Measurements from ENCODE around the gene SUMF1.

Gene SUMF1

DNA sequence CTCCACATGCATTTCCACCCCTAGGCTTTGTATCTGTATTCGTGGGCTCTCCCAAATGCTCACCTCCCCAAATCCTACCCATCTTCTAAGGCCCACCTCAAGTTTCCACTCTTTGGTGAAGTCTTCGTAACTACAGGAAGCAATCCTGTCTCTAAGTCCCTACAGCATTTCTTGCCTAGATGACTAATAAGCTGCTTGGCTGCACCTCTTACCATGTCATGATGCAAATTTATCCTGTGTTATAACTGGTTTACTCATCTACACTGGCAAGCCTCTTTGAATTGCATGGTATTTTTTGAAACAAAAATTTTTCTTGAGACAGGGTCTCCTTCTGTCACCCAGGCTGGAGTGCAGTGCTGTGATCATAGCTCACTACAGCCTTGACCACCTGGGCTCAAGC lies 90.6 kb downstream of the SUMF1 start:
- peaks cover 11% of the 10 kb centered on the region for H3K4me1 ChIP-seq (ENCODE audit: control insufficient read depth, insufficient read depth, low read length)
- H3K4me3 ChIP-seq (ENCODE audit: low read depth, low read length) = no peak overlapping the region
- H3K27ac ChIP-seq (ENCODE audit: low read depth, low read length) = no peak overlapping the region
- H3K36me3 ChIP-seq (ENCODE audit: control insufficient read depth, insufficient read depth, low read length) = no peaks in the 10 kb centered on the region
- no peak overlapping the region for H3K9ac ChIP-seq (ENCODE audit: low read depth, low read length)
- no peaks in the 10 kb centered on the region for H3K9me3 ChIP-seq (ENCODE audit: control insufficient read depth, insufficient read depth, low read length)
- H3K27me3 ChIP-seq (ENCODE audit: control insufficient read depth, insufficient read depth, low read length) = no peaks in the 10 kb centered on the region

- H3K4me3 ChIP-seq (ENCODE audit: low read depth, low read length) = no peak overlapping the region
- no peak overlapping the region for H3K27ac ChIP-seq (ENCODE audit: low read depth, low read length)
- no peaks in the 10 kb centered on the region for H3K9me3 ChIP-seq (ENCODE audit: control insufficient read depth, insufficient read depth, low read length)
- no peaks in the 10 kb centered on the region for H3K27me3 ChIP-seq (ENCODE audit: control insufficient read depth, insufficient read depth, low read length)
- no peak overlapping the region for H3K9ac ChIP-seq (ENCODE audit: low read depth, low read length)
- H3K4me1 ChIP-seq (ENCODE audit: control insufficient read depth, insufficient read depth, low read length) = peaks cover 11% of the 10 kb centered on the region
- no peaks in the 10 kb centered on the region for H3K36me3 ChIP-seq (ENCODE audit: control insufficient read depth, insufficient read depth, low read length)
These were observed 91.2 kb downstream of the SUMF1 start for GRCh38 chr3:4375911-4376310.

DNA sequence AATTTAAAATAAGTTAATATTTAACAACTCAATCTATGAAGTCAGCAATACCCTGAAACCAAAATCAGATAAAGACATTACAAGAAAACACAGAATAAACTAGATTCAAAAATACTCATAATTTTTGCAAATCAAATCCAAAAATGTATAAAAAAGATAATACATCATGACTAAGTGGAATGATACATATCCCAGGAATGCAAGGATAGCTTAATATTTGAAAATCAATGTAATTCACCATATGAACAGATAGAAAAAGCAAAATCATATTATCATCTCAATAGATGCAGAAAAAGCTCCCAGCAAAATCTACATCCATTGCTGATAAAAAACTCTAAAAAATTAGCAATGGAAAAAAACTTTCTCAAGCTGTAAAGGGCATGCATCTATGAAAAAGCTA lies 93.4 kb downstream of the SUMF1 start:
- no peaks in the 10 kb centered on the region for H3K27me3 ChIP-seq (ENCODE audit: control insufficient read depth, insufficient read depth, low read length)
- no peak overlapping the region for H3K27ac ChIP-seq (ENCODE audit: low read depth, low read length)
- H3K4me1 ChIP-seq (ENCODE audit: control insufficient read depth, insufficient read depth, low read length) = peaks cover 11% of the 10 kb centered on the region
- H3K9me3 ChIP-seq (ENCODE audit: control insufficient read depth, insufficient read depth, low read length) = no peaks in the 10 kb centered on the region
- no peak overlapping the region for H3K4me3 ChIP-seq (ENCODE audit: low read depth, low read length)
- H3K9ac ChIP-seq (ENCODE audit: low read depth, low read length) = no peak overlapping the region
- H3K36me3 ChIP-seq (ENCODE audit: control insufficient read depth, insufficient read depth, low read length) = no peaks in the 10 kb centered on the region

- Histone ChIP-seq H3K4me1 (ENCODE audit: control insufficient read depth, insufficient read depth, low read length) (no peaks in the 10 kb centered on the region), H3K27me3 (ENCODE audit: control insufficient read depth, insufficient read depth, low read length) (no peaks in the 10 kb centered on the region), H3K27ac (ENCODE audit: low read depth, low read length) (no peak overlapping the region), H3K36me3 (ENCODE audit: control insufficient read depth, insufficient read depth, low read length) (no peaks in the 10 kb centered on the region), H3K9ac (ENCODE audit: low read depth, low read length) (no peak overlapping the region), H3K9me3 (ENCODE audit: control insufficient read depth, insufficient read depth, low read length) (no peaks in the 10 kb centered on the region), H3K4me3 (ENCODE audit: low read depth, low read length) (no peak overlapping the region)
These were observed 104.5 kb downstream of the SUMF1 start for GRCh38 chr3:4362523-4362922.

- Histone ChIP-seq H3K27me3 (ENCODE audit: control insufficient read depth, insufficient read depth, low read length) (no peaks in the 10 kb centered on the region), H3K27ac (ENCODE audit: low read depth, low read length) (no peak overlapping the region), H3K4me3 (ENCODE audit: low read depth, low read length) (no peak overlapping the region)
These were observed 106.3 kb downstream of the SUMF1 start for GRCh38 chr3:4360817-4361216.

GRCh38 chr3:4359805-4360502 lies 107.1 kb downstream of the SUMF1 start:
- Histone ChIP-seq H3K36me3 (ENCODE audit: control insufficient read depth, insufficient read depth, low read length) (no peaks in the 10 kb centered on the region), H3K27ac (ENCODE audit: low read depth, low read length) (no peak overlapping the region), H3K9me3 (ENCODE audit: control insufficient read depth, insufficient read depth, low read length) (no peaks in the 10 kb centered on the region), H3K27me3 (ENCODE audit: control insufficient read depth, insufficient read depth, low read length) (no peaks in the 10 kb centered on the region), H3K4me3 (ENCODE audit: low read depth, low read length) (no peak overlapping the region), H3K4me1 (ENCODE audit: control insufficient read depth, insufficient read depth, low read length) (no peaks in the 10 kb centered on the region; the same call in 1 of the 2 replicates), H3K9ac (ENCODE audit: low read depth, low read length) (no peak overlapping the region)

More at GRCh38 chr3:4360817-4361216, 106.3 kb downstream of the SUMF1 start:
- Histone ChIP-seq H3K9ac (ENCODE audit: low read depth, low read length) (no peak overlapping the region), H3K36me3 (ENCODE audit: control insufficient read depth, insufficient read depth, low read length) (no peaks in the 10 kb centered on the region), H3K9me3 (ENCODE audit: control insufficient read depth, insufficient read depth, low read length) (no peaks in the 10 kb centered on the region), H3K4me1 (ENCODE audit: control insufficient read depth, insufficient read depth, low read length) (no peaks in the 10 kb centered on the region; the same call in 1 of the 2 replicates)

DNA sequence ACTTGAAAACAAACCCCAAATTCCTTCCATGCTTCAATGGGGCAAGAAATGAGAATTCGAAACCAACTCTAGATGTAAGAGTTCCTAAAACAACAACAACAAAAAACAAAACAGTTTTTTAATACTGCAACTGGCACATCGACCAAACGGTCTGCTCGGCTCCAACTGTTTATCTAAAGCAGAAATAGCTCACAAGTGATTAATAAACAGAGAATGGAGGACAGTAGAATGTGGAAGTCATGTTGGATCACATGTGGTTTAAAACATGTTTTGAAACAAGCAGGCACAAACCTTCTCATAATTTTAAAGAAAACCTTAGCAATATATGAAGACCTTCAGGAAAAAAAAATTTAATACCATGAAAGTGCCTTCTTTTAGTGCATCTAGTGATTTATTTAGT lies 108.8 kb downstream of the SUMF1 start:
- Histone ChIP-seq H3K27me3 (ENCODE audit: control insufficient read depth, insufficient read depth, low read length) (no peaks in the 10 kb centered on the region), H3K4me3 (ENCODE audit: low read depth, low read length) (no peak overlapping the region), H3K9ac (ENCODE audit: low read depth, low read length) (no peak overlapping the region), H3K36me3 (ENCODE audit: control insufficient read depth, insufficient read depth, low read length) (no peaks in the 10 kb centered on the region), H3K9me3 (ENCODE audit: control insufficient read depth, insufficient read depth, low read length) (no peaks in the 10 kb centered on the region), H3K27ac (ENCODE audit: low read depth, low read length) (no peak overlapping the region), H3K4me1 (ENCODE audit: control insufficient read depth, insufficient read depth, low read length) (no peaks in the 10 kb centered on the region; the same call in 1 of the 2 replicates)

- H3K4me3 ChIP-seq (ENCODE audit: low read depth, low read length) = no peak overlapping the region
- no peak overlapping the region for H3K27ac ChIP-seq (ENCODE audit: low read depth, low read length)
- H3K9ac ChIP-seq (ENCODE audit: low read depth, low read length) = no peak overlapping the region
- no peaks in the 10 kb centered on the region for H3K27me3 ChIP-seq (ENCODE audit: control insufficient read depth, insufficient read depth, low read length)
- no peaks in the 10 kb centered on the region; the same call in 1 of the 2 replicates for H3K4me1 ChIP-seq (ENCODE audit: control insufficient read depth, insufficient read depth, low read length)
- H3K9me3 ChIP-seq (ENCODE audit: control insufficient read depth, insufficient read depth, low read length) = no peaks in the 10 kb centered on the region
- no peaks in the 10 kb centered on the region for H3K36me3 ChIP-seq (ENCODE audit: control insufficient read depth, insufficient read depth, low read length)
These were observed 110.3 kb downstream of the SUMF1 start for GRCh38 chr3:4356546-4357410.

DNA sequence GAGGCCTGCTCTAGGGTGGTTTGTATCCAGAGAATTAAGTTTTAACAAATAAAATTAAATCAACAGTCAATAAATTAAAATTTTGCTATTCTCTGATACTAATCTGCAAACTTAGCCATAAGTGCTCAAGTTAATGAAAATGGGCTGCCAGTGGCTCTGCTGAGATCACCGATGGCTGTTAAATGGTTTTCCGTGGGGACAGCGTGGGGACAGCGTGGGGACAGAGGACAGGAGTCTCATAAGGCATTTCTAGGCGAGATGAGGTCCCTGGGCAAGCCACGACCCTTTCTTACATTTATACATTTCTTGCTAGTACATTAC lies 110.9 kb downstream of the SUMF1 start:
- Histone ChIP-seq H3K9me3 (ENCODE audit: control insufficient read depth, insufficient read depth, low read length) (no peaks in the 10 kb centered on the region), H3K9ac (ENCODE audit: low read depth, low read length) (no peak overlapping the region), H3K4me3 (ENCODE audit: low read depth, low read length) (no peak overlapping the region), H3K36me3 (ENCODE audit: control insufficient read depth, insufficient read depth, low read length) (no peaks in the 10 kb centered on the region), H3K27me3 (ENCODE audit: control insufficient read depth, insufficient read depth, low read length) (no peaks in the 10 kb centered on the region), H3K27ac (ENCODE audit: low read depth, low read length) (no peak overlapping the region), H3K4me1 (ENCODE audit: control insufficient read depth, insufficient read depth, low read length) (no peaks in the 10 kb centered on the region; the same call in 1 of the 2 replicates)

DNA sequence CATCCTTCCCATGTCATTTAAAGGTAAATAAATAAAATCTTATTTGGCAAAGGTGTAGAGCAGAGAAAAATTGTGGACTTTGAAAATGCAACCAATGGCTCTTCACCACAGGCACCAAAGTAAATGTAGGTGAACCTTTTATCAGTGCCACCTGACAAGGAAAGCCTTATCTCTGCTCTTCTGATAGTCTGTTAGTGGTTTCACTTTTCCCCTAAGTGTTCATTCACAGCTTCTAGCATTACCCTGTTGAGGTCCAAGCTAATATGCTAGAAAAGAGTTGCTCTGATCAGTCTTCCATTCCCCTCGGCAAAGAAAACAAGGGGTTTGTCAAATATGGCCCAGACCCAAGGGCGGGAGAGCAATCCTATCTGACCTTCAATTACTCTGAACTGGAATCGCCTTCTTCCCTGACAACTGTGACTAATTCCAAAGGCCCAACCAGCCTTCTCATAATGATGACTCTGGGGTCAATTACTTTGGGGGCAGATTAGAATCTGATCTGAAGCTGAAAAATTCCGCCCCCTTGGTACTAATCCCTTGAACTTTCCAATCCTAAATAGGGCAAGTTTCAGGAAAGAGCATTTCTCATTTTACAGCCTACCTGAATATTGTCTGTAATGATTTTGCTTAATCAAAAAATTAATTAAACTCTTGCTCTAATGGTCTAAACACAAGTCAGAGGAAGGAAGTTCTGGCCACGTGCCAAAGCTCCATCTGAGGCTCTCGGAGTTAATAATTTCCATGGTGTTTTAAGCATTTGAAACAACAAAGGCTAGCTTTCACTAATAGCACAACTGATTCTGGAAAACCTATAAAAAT lies 111.5 kb downstream of the SUMF1 start:
- no peaks in the 10 kb centered on the region for H3K9me3 ChIP-seq (ENCODE audit: control insufficient read depth, insufficient read depth, low read length)
- no peak overlapping the region for H3K4me3 ChIP-seq (ENCODE audit: low read depth, low read length)
- H3K4me1 ChIP-seq (ENCODE audit: control insufficient read depth, insufficient read depth, low read length) = no peaks in the 10 kb centered on the region; the same call in 1 of the 2 replicates
- no peak overlapping the region for H3K9ac ChIP-seq (ENCODE audit: low read depth, low read length)
- H3K27ac ChIP-seq (ENCODE audit: low read depth, low read length) = no peak overlapping the region
- H3K27me3 ChIP-seq (ENCODE audit: control insufficient read depth, insufficient read depth, low read length) = no peaks in the 10 kb centered on the region
- H3K36me3 ChIP-seq (ENCODE audit: control insufficient read depth, insufficient read depth, low read length) = no peaks in the 10 kb centered on the region
